HG03280 (cell line): Measurements from ENCODE around the gene C10orf71.

ENCODE experiments used
- ATAC-seq: cut with Tn5 transposase; IDR thresholded peaks from one replicate; pipeline ENCODE4 v1.9.1; 2021; ENCODE audit warnings: mild to moderate bottlenecking, moderate library complexity; ENCODE audit not compliant: unreplicated experiment

The C10orf71 gene

DNA sequence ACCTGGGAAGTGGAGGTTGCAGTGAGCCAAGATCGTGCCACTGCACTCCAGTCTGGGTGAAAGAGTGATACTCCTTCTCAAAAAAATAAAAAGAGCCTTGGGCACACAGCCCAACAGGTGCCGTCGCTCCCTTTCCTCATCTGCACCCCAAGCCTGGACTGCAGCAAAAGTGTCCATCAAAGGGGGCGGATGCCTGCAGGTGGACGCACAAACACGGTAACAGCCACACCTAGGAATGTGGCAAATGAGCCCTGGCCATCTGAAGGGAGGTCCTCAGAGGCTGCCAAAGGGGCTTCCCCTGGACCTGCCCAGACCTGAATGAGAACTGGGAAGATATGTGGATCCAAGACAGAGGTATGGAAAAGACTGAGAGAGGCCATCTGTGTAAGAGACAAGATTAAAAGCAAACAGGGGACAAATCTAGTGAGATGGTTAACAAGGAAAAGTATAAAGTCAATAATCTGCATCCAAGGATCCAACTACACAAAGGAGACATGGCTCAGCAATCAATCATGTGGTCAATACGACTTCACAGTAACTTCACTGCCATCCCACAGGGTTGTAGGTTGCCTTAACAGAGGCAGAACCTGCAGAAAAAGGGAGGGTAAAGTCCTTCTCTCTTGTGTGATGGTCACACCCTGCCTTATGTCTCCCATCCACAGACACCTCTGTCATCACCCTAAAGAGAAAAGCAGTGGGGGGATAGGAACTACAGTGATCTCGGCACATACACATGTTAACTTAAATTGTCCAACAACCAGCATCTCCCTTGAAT is 71.5 kb downstream of the C10orf71 start:
- no peak for ATAC-seq

DNA sequence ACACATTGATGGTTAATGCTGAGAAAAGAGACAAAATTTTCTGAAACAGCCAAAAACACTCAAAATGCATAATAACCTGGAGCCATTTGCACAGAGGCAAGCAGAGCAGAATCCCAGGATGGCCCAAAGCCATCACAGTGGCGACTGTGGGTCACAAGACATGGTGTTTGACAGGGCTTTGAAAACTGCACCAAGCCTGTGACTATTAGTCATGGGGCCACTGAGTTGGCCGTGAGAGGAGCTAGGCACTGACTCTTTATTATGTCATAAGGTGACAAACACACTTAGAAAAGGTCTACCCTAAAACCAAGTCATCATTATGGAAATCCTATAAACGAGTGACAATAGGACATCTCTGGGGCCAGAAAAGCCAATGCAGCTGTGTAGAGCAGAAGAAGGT is 73.0 kb downstream of the C10orf71 start:
- ATAC-seq: no peak

DNA sequence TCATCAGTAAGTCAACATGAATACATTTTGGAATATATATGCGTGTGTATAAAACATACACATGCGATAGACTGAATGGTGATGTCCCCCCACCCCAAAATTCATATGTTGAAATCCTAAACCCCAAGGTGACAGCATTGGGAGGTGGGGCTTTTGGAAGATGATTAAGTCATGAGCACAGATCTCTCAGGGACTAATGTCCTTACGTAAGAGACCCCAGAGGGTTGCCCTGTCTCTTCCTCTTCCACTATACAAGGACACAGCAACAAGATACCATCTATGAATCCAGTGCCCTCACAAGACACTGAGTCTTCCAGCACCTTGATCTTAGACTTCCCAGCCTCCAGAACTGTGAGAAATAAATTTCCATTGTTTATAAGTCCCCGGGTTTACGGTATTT is 74.4 kb downstream of the C10orf71 start:
- no peak for ATAC-seq

DNA sequence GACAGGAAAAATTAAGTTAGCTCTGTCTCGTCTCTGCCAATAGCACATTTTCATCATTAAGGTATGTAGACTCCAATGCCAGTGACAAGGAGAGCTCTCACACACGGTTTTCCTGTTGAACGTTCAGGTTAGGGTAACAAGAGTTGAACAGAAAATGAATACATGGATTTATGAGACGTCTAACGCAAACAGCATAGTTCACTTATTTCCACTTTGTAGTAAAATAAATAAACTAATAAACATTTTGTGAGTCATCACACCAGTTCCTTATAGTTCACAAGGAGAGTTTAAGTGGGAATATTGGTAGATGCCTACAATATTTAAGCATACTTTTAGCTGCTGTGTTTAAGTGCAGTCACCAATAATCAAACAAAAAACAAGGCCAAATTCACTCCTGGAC is 75.8 kb downstream of the C10orf71 start:
- ATAC-seq: no peak

DNA sequence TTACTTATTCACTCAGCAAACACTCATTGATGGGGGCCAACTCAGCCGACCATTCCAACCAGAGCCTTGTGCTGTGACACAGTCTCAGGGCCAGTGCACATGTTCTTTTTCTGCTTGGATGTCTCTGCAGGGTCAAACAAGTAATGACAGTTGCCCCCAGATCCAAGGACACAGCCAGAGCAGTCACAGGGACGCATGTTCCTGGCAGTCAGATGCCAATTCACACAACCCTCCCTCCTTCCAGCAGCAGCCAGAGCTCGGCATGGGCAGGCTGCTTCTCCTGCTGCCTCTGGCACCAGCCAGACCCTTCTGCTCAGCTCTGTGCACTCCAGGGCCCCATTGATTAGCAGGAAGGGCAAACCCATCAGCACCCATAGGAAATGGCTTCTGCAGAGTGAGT is 76.6 kb downstream of the C10orf71 start:
- ATAC-seq: no peak
